SK-N-SH (cell line): ENCODE measurements around the gene HSD17B7. TPM values are rescaled to one million over a fixed set of nuclear protein-coding genes. Genes with fewer than 3 reads are reported as not detected.

Experiments
- CTCF ChIA-PET: fragments of 300-600, 350-600 bp; formaldehyde crosslinking; extraction: SDS; loops from one replicate; lab custom pipeline; 2021; lab: Yijun Ruan, JAX
- POLR2A ChIA-PET: fragments of 350-600 bp; sonication (Branson Sonifier 250); formaldehyde crosslinking; extraction: SDS; loops from one replicate; lab custom pipeline; 2020; ENCODE audit warnings: antibody characterized with exemption, inconsistent platforms; lab: Yijun Ruan, JAX
- DNase-seq: peaks from one replicate; pipeline ENCODE4 v3.0.0; 2012
- H2AFZ ChIP-seq: fragments of 200-600 bp; sonication (generic); 2 replicates; pipeline ENCODE4 v1.8.1; 2016; ENCODE audit warnings: antibody characterized with exemption, mild to moderate bottlenecking, low read depth
- H3F3A ChIP-seq: fragments of 200-600 bp; sonication (generic); replicated peaks from 2 replicates; pipeline ENCODE3; 2016; ENCODE audit warnings: antibody characterized with exemption, mild to moderate bottlenecking; ENCODE audit not compliant: insufficient read depth
- H3K27ac ChIP-seq, 2 experiments: fragments of 200-500 bp in 1 of 2; fragments of 200-600 bp in 1 of 2; sonication (Bioruptor generic) in 1 of 2; sonication (generic), shearing (Covaris generic) in 1 of 2; 2 replicates each; pipeline versions ENCODE4 v1.5.1 to v1.6.1; 2014 to 2016; ENCODE audit warnings: low read depth in 2 of 2, inconsistent platforms in 1 of 2, low read length in 1 of 2, mild to moderate bottlenecking in 1 of 2, mixed read lengths in 1 of 2
- H3K27me3 ChIP-seq: fragments of 200-600 bp; sonication (generic), shearing (Covaris generic); 2 replicates; pipeline ENCODE4 v1.6.1; 2016; ENCODE audit warnings: mixed run types; ENCODE audit not compliant: insufficient read depth
- H3K36me3 ChIP-seq, 2 experiments: fragments of 200-500 bp in 1 of 2; fragments of 200-600 bp in 1 of 2; sonication (Bioruptor generic) in 1 of 2; sonication (generic) in 1 of 2; replicated peaks in 1 of 2; 2 replicates each; pipeline versions ENCODE3 to v1.5.1; 2014 to 2016; ENCODE audit warnings: low read length in 1 of 2, mild to moderate bottlenecking in 1 of 2; ENCODE audit not compliant: insufficient read depth in 2 of 2, control insufficient read depth in 1 of 2
- H3K4me1 ChIP-seq, 2 experiments: fragments of 200-500 bp in 1 of 2; fragments of 200-600 bp in 1 of 2; sonication (Bioruptor generic) in 1 of 2; sonication (generic), shearing (Covaris generic) in 1 of 2; 2 replicates each; pipeline versions ENCODE4 v1.5.1 to v1.6.1; 2014 to 2016; ENCODE audit warnings: low read depth in 1 of 2, low read length in 1 of 2, mixed run types in 1 of 2; ENCODE audit not compliant: insufficient read depth in 2 of 2, control insufficient read depth in 1 of 2
- H3K4me2 ChIP-seq: fragments of 200-600 bp; sonication (generic), shearing (Covaris generic); 2 replicates; pipeline ENCODE4 v1.6.1; 2017; ENCODE audit warnings: mixed run types
- H3K4me3 ChIP-seq, 2 experiments: fragments of 200-500 bp in 1 of 2; fragments of 200-600 bp in 1 of 2; sonication (Bioruptor generic) in 1 of 2; sonication (generic), shearing (Covaris generic) in 1 of 2; 2 replicates each; pipeline versions ENCODE4 v1.5.1 to v1.8.1; 2014 to 2016; ENCODE audit warnings: low read depth in 2 of 2, inconsistent platforms in 1 of 2, low read length in 1 of 2, mild to moderate bottlenecking in 1 of 2, mixed read lengths in 1 of 2, moderate library complexity in 1 of 2
- H3K79me2 ChIP-seq: fragments of 200-600 bp; sonication (generic); 2 replicates; pipeline ENCODE4 v1.8.1; 2017; ENCODE audit warnings: mild to moderate bottlenecking; ENCODE audit not compliant: insufficient read depth
- H3K9ac ChIP-seq: fragments of 200-600 bp; sonication (generic); 2 replicates; pipeline ENCODE4 v1.6.1; 2017; ENCODE audit warnings: mixed run types
- H3K9me2 ChIP-seq: fragments of 200-600 bp; sonication (generic); 2 replicates; pipeline ENCODE4 v1.6.1; 2017; ENCODE audit warnings: mixed run types
- H3K9me3 ChIP-seq: fragments of 200-600 bp; sonication (generic); 2 replicates; pipeline ENCODE4 v1.6.1; 2017; ENCODE audit warnings: mixed run types, mild to moderate bottlenecking, moderate library complexity
- H4K20me1 ChIP-seq: fragments of 200-600 bp; sonication (generic); 2 replicates; pipeline ENCODE4 v1.6.1; 2017; ENCODE audit warnings: mild to moderate bottlenecking, mixed run types; ENCODE audit not compliant: insufficient read depth
- FOXJ3 ChIP-seq: sonication (generic); formaldehyde crosslinking; IDR thresholded peaks from 2 replicates; pipeline ENCODE4 v1.5.1; 2020; ENCODE audit warnings: mild to moderate bottlenecking, missing genetic modification reagents
- GABPA ChIP-seq: IDR thresholded peaks from 2 replicates; pipeline ENCODE4 v1.4.0; 2012; ENCODE audit warnings: low read depth, mild to moderate bottlenecking
- GATA2 ChIP-seq: sonication (generic); formaldehyde crosslinking; IDR thresholded peaks from 2 replicates; pipeline ENCODE4 v1.5.0; 2020; ENCODE audit warnings: mild to moderate bottlenecking, missing genetic modification reagents
- MAX ChIP-seq: IDR thresholded peaks from 2 replicates; pipeline ENCODE4 v1.4.0; 2012; ENCODE audit warnings: low read depth
- MEF2A ChIP-seq: IDR thresholded peaks from 2 replicates; pipeline ENCODE4 v1.4.0; 2012; ENCODE audit warnings: low read depth, borderline replicate concordance
- MXI1 ChIP-seq: IDR thresholded peaks from 2 replicates; pipeline ENCODE4 v1.6.1; 2012; ENCODE audit warnings: mild to moderate bottlenecking, low read depth, low read length, improper control_type of control experiment
- RCOR1 ChIP-seq: fragments of 150-350 bp; IDR thresholded peaks from 2 replicates; pipeline ENCODE4 v1.6.1; 2017; ENCODE audit warnings: antibody characterized with exemption, low read length
- SIN3A ChIP-seq: IDR thresholded peaks from 2 replicates; pipeline ENCODE4 v1.6.1; 2012; ENCODE audit warnings: low read depth, mild to moderate bottlenecking, low read length, moderate library complexity, borderline replicate concordance
- TAF1 ChIP-seq: IDR thresholded peaks from 2 replicates; pipeline ENCODE4 v1.6.1; 2012; ENCODE audit warnings: low read depth, mild to moderate bottlenecking, low read length, moderate library complexity, borderline replicate concordance
- TCF12 ChIP-seq: IDR thresholded peaks from 2 replicates; pipeline ENCODE4 v1.4.0; 2012
- ZBTB33 ChIP-seq: IDR thresholded peaks from 2 replicates; pipeline ENCODE4 v1.4.0; 2012; ENCODE audit warnings: low read depth, borderline replicate concordance
- WGBS: methylation state at CpG from one replicate; pipeline ENCODE4 v1.1.6; 2017; ENCODE audit warnings: low lambda C conversion rate; 5-methylcytosine and 5-hydroxymethylcytosine counted together
- polyA plus RNA-seq, 3 experiments: library from polyadenylated mRNA; depleted of rRNA; stranded (reverse); fragments of >200 nt; gene quantifications; 2 replicates each; pipeline ENCODE4 v1.2.3, GENCODE V29; 2012
- TF ChIP-seq, protein P1 (sequence below): IDR thresholded peaks from 2 replicates; pipeline ENCODE4 v1.6.1; 2012; ENCODE audit warnings: mild to moderate bottlenecking, low read depth, low read length, moderate library complexity
- TF ChIP-seq, protein P2 (sequence below): fragments of 150-350 bp; IDR thresholded peaks from 2 replicates; pipeline ENCODE4 v1.6.1; 2017; ENCODE audit warnings: antibody characterized with exemption, low read length, low read depth, borderline replicate concordance
- TF ChIP-seq, protein P3 (sequence below): IDR thresholded peaks from 2 replicates; pipeline ENCODE4 v1.4.0; 2012; ENCODE audit warnings: low read depth, borderline replicate concordance
- TF ChIP-seq, protein P4 (sequence below): fragments of 200-600 bp; sonication (generic); IDR thresholded peaks from 2 replicates; pipeline ENCODE4 v1.6.1; 2017; ENCODE audit warnings: antibody characterized with exemption, mild to moderate bottlenecking, moderate library complexity

Gene HSD17B7
- polyA plus RNA-seq, 1 of the 3 experiments (the other 2 are of a cell fraction), result 14.5 TPM

- TF ChIP-seq, protein P1, sequence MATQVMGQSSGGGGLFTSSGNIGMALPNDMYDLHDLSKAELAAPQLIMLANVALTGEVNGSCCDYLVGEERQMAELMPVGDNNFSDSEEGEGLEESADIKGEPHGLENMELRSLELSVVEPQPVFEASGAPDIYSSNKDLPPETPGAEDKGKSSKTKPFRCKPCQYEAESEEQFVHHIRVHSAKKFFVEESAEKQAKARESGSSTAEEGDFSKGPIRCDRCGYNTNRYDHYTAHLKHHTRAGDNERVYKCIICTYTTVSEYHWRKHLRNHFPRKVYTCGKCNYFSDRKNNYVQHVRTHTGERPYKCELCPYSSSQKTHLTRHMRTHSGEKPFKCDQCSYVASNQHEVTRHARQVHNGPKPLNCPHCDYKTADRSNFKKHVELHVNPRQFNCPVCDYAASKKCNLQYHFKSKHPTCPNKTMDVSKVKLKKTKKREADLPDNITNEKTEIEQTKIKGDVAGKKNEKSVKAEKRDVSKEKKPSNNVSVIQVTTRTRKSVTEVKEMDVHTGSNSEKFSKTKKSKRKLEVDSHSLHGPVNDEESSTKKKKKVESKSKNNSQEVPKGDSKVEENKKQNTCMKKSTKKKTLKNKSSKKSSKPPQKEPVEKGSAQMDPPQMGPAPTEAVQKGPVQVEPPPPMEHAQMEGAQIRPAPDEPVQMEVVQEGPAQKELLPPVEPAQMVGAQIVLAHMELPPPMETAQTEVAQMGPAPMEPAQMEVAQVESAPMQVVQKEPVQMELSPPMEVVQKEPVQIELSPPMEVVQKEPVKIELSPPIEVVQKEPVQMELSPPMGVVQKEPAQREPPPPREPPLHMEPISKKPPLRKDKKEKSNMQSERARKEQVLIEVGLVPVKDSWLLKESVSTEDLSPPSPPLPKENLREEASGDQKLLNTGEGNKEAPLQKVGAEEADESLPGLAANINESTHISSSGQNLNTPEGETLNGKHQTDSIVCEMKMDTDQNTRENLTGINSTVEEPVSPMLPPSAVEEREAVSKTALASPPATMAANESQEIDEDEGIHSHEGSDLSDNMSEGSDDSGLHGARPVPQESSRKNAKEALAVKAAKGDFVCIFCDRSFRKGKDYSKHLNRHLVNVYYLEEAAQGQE, result no peak
Observed at GRCh38 chr1:162835157-162835899, 44.8 kb downstream of the HSD17B7 start (continued).

DNA sequence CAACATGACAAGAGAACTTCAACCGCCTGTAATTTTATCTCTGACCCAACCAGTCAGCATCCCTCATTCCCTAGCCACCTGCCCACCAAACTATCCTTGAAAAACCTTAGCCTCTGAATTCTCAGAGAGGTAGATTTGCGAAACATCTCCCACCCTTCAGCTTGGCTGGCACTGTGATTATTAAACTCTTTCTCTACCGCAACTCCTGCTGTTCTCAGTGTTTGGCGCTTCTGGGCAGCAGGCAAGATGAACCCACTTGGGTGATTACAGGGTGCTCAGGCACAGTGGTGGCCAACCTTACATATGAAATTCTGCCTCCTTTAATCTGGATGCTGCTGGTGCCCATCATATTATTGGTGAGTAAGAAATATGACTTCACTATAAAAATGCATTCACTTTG lies 48.4 kb downstream of the HSD17B7 start:
- H2AFZ ChIP-seq, result no peak overlapping the region
- H3K4me1 ChIP-seq, result peaks cover 0 to 7% of the 10 kb centered on the region in 2 experiments; a peak in 2 of 4 replicates
- H3K4me2 ChIP-seq, result no peak overlapping the region
- H3K9me3 ChIP-seq, result peaks cover 10% of the 10 kb centered on the region; the same call in 1 of the 2 replicates
- H3K79me2 ChIP-seq, result no peaks in the 10 kb centered on the region
- H3K4me3 ChIP-seq, result no peak overlapping the region
- no peaks in the 10 kb centered on the region for H3K9me2 ChIP-seq
- H3K9ac ChIP-seq, result no peak overlapping the region
- no peaks in the 10 kb centered on the region for H4K20me1 ChIP-seq
- ChIA-PET CTCF (no interaction called here), POLR2A (no interaction called here)
- no peak overlapping the region for H3K27ac ChIP-seq
- no peaks in the 10 kb centered on the region for H3K36me3 ChIP-seq
- no peaks in the 10 kb centered on the region for H3F3A ChIP-seq
- DNase-seq, result no peak
- H3K27me3 ChIP-seq, result no peaks in the 10 kb centered on the region
- 65% methylated on average over 4 of the region's 4 CpGs for WGBS
- TF ChIP-seq, protein P2, sequence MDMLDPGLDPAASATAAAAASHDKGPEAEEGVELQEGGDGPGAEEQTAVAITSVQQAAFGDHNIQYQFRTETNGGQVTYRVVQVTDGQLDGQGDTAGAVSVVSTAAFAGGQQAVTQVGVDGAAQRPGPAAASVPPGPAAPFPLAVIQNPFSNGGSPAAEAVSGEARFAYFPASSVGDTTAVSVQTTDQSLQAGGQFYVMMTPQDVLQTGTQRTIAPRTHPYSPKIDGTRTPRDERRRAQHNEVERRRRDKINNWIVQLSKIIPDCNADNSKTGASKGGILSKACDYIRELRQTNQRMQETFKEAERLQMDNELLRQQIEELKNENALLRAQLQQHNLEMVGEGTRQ, result no peak
- TF ChIP-seq, protein P1, result no peak
- TF ChIP-seq MXI1 (no peak), ZBTB33 (no peak), FOXJ3 (CRISPR knock-in tag) (no peak), TAF1 (no peak), MAX (no peak), GABPA (no peak), SIN3A (no peak), GATA2 (CRISPR knock-in tag) (no peak), MEF2A (no peak), RCOR1 (no peak), TCF12 (no peak)
- TF ChIP-seq, protein P3, sequence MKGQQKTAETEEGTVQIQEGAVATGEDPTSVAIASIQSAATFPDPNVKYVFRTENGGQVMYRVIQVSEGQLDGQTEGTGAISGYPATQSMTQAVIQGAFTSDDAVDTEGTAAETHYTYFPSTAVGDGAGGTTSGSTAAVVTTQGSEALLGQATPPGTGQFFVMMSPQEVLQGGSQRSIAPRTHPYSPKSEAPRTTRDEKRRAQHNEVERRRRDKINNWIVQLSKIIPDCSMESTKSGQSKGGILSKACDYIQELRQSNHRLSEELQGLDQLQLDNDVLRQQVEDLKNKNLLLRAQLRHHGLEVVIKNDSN, result no peak
- TF ChIP-seq, protein P4, sequence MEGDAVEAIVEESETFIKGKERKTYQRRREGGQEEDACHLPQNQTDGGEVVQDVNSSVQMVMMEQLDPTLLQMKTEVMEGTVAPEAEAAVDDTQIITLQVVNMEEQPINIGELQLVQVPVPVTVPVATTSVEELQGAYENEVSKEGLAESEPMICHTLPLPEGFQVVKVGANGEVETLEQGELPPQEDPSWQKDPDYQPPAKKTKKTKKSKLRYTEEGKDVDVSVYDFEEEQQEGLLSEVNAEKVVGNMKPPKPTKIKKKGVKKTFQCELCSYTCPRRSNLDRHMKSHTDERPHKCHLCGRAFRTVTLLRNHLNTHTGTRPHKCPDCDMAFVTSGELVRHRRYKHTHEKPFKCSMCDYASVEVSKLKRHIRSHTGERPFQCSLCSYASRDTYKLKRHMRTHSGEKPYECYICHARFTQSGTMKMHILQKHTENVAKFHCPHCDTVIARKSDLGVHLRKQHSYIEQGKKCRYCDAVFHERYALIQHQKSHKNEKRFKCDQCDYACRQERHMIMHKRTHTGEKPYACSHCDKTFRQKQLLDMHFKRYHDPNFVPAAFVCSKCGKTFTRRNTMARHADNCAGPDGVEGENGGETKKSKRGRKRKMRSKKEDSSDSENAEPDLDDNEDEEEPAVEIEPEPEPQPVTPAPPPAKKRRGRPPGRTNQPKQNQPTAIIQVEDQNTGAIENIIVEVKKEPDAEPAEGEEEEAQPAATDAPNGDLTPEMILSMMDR, result no peak
